Panc1 (cell line): Measurements from ENCODE around the gene L2HGDH. TPM values are rescaled to one million over a fixed set of nuclear protein-coding genes. Genes with fewer than 3 reads are reported as not detected.

Experiments used
- ATAC-seq: fragments of 200-7000 bp; cut with Tn5 transposase; 2 replicates; pipeline ENCODE4 v1.9.1; 2020; ENCODE audit warnings: mild to moderate bottlenecking, moderate library complexity
- BruUV-seq: library from RNA; stranded (reverse); fragments of 400-500 nt; replicated peaks from 2 replicates; lab custom pipeline; 2021; lab: Mats Ljungman, UMichigan
- CTCF ChIA-PET: fragments of 300-600 bp; sonication (Branson Sonifier 250); formaldehyde crosslinking; loops from one replicate; lab custom pipeline; 2022; ENCODE audit warnings: antibody characterized with exemption; lab: Charles Lee
- POLR2A ChIA-PET: fragments of 300-600 bp; sonication (Branson Sonifier 250); formaldehyde crosslinking; loops from one replicate; lab custom pipeline; 2022; ENCODE audit warnings: antibody characterized with exemption; lab: Charles Lee
- DNase-seq: peaks from one replicate; pipeline ENCODE4 v3.0.0-alpha.2; 2010; ENCODE audit warnings: low read depth, low spot score
- H3K27ac ChIP-seq: 2 replicates; pipeline ENCODE4 v1.5.1; 2011; ENCODE audit warnings: mild to moderate bottlenecking, low read length, inconsistent platforms
- H3K27me3 ChIP-seq: fragments of 200-500 bp; sonication (Bioruptor generic); 2 replicates; pipeline ENCODE4 v1.6.0; 2014; ENCODE audit warnings: low read length, inconsistent platforms; ENCODE audit not compliant: control insufficient read depth, insufficient read depth
- H3K36me3 ChIP-seq: fragments of 200-500 bp; sonication (Bioruptor generic); 2 replicates; pipeline ENCODE4 v1.5.1; 2014; ENCODE audit warnings: inconsistent platforms, mild to moderate bottlenecking, low read length, moderate library complexity; ENCODE audit not compliant: control insufficient read depth, insufficient read depth
- H3K4me1 ChIP-seq: 2 replicates; pipeline ENCODE4 v1.5.1; 2011; ENCODE audit warnings: inconsistent platforms, mild to moderate bottlenecking, low read length, moderate library complexity; ENCODE audit not compliant: control insufficient read depth, insufficient read depth
- H3K4me3 ChIP-seq, 2 experiments: 2 replicates each; pipeline ENCODE4 v1.5.1; 2011 to 2012; ENCODE audit warnings: low read depth in 2 of 2, low read length in 2 of 2, mild to moderate bottlenecking in 2 of 2, inconsistent platforms in 1 of 2, moderate library complexity in 1 of 2
- H3K9me3 ChIP-seq: fragments of 200-500 bp; sonication (Bioruptor generic); 2 replicates; pipeline ENCODE4 v1.5.1; 2014; ENCODE audit warnings: low read depth, mild to moderate bottlenecking, inconsistent platforms, low read length, moderate library complexity; ENCODE audit not compliant: control insufficient read depth, insufficient read depth
- POLR2AphosphoS5 ChIP-seq: IDR thresholded peaks from 2 replicates; pipeline ENCODE4 v1.6.1; 2012; ENCODE audit warnings: mild to moderate bottlenecking, low read depth, low read length, moderate library complexity
- SIN3A ChIP-seq: IDR thresholded peaks from 2 replicates; pipeline ENCODE4 v1.6.1; 2012; ENCODE audit warnings: low read depth, mild to moderate bottlenecking, low read length, moderate library complexity, borderline replicate concordance; ENCODE audit not compliant: insufficient read depth
- TCF7L2 ChIP-seq: IDR thresholded peaks from 2 replicates; pipeline ENCODE4 v1.6.1; 2011; ENCODE audit warnings: mild to moderate bottlenecking, low read depth, low read length, inconsistent platforms
- in situ Hi-C: cut with HindIII; loops from 2 replicates; pipeline ENCODE4 v1.10.0; 2016; ENCODE audit warnings: low sequenced_read_pairs, low pct_unique_long_range_greater_than_20kb
- intact Hi-C: fragments of 100-400 bp; cut with micrococcal nuclease; formaldehyde crosslinking; loops from one replicate; pipeline ENCODE4 v1.10.0; 2022; ENCODE audit not compliant: unreplicated experiment
- total RNA-seq: library from RNA; stranded (reverse); gene quantifications from one replicate; pipeline ENCODE4 v1.2.1, GENCODE V29; 2021; ENCODE audit not compliant: unreplicated experiment
- TF ChIP-seq, protein P1 (sequence below): fragments of 450-650 bp; IDR thresholded peaks from 2 replicates; pipeline ENCODE4 v1.5.1; 2017; ENCODE audit warnings: mild to moderate bottlenecking
- TF ChIP-seq, protein P2 (sequence below), 2 experiments: IDR thresholded peaks; 2 replicates each; pipeline ENCODE4 v1.6.1; 2011 to 2012; ENCODE audit warnings: low read depth in 2 of 2, control low read depth in 1 of 2, low read length in 1 of 2, mild to moderate bottlenecking in 1 of 2, moderate library complexity in 1 of 2; ENCODE audit not compliant: insufficient read depth in 1 of 2

Gene L2HGDH
- total RNA-seq, 1 experiment from 2014 or later = 15.0 TPM

DNA sequence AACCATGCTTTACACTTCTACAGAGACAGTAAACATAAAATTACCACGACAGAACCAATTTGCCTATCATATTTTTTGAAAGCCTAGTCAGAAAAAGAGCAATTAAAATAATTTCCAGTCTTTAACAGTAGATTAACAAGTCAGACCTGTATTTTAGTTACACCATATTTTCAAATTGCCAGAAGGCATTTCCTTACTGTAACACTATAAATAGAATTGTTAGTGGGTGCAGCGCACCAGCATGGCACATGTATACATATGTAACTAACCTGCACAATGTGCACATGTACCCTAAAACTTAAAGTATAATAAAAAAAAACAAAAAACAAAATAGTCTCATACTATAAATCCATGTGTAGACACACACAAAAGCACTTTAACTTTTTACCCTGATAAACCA lies 96.6 kb downstream of the L2HGDH start:
- POLR2A ChIA-PET = no interaction called here
- Histone ChIP-seq H3K27me3 (no peaks in the 10 kb centered on the region), H3K4me3 (no peak overlapping the region), H3K4me1 (peaks cover under 1% of the 10 kb centered on the region; the same call in 1 of the 2 replicates), H3K9me3 (no peaks in the 10 kb centered on the region), H3K27ac (no peak overlapping the region), H3K36me3 (no peaks in the 10 kb centered on the region)
- DNase-seq (no peak), ATAC-seq (no peak)
- intact Hi-C loops = no loop called here
- in situ Hi-C loops = no loop called here
- CTCF ChIA-PET = no interaction called here
- no TSS peak for BruUV-seq
- TF ChIP-seq, protein P1, sequence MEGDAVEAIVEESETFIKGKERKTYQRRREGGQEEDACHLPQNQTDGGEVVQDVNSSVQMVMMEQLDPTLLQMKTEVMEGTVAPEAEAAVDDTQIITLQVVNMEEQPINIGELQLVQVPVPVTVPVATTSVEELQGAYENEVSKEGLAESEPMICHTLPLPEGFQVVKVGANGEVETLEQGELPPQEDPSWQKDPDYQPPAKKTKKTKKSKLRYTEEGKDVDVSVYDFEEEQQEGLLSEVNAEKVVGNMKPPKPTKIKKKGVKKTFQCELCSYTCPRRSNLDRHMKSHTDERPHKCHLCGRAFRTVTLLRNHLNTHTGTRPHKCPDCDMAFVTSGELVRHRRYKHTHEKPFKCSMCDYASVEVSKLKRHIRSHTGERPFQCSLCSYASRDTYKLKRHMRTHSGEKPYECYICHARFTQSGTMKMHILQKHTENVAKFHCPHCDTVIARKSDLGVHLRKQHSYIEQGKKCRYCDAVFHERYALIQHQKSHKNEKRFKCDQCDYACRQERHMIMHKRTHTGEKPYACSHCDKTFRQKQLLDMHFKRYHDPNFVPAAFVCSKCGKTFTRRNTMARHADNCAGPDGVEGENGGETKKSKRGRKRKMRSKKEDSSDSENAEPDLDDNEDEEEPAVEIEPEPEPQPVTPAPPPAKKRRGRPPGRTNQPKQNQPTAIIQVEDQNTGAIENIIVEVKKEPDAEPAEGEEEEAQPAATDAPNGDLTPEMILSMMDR = no peak
- no peak for TF ChIP-seq SIN3A
- TF ChIP-seq TCF7L2 = no peak
- no peak for TF ChIP-seq POLR2AphosphoS5
- TF ChIP-seq, protein P2, sequence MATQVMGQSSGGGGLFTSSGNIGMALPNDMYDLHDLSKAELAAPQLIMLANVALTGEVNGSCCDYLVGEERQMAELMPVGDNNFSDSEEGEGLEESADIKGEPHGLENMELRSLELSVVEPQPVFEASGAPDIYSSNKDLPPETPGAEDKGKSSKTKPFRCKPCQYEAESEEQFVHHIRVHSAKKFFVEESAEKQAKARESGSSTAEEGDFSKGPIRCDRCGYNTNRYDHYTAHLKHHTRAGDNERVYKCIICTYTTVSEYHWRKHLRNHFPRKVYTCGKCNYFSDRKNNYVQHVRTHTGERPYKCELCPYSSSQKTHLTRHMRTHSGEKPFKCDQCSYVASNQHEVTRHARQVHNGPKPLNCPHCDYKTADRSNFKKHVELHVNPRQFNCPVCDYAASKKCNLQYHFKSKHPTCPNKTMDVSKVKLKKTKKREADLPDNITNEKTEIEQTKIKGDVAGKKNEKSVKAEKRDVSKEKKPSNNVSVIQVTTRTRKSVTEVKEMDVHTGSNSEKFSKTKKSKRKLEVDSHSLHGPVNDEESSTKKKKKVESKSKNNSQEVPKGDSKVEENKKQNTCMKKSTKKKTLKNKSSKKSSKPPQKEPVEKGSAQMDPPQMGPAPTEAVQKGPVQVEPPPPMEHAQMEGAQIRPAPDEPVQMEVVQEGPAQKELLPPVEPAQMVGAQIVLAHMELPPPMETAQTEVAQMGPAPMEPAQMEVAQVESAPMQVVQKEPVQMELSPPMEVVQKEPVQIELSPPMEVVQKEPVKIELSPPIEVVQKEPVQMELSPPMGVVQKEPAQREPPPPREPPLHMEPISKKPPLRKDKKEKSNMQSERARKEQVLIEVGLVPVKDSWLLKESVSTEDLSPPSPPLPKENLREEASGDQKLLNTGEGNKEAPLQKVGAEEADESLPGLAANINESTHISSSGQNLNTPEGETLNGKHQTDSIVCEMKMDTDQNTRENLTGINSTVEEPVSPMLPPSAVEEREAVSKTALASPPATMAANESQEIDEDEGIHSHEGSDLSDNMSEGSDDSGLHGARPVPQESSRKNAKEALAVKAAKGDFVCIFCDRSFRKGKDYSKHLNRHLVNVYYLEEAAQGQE (IDR thresholded peaks at IDR 0.05; ENCODE audit: insufficient read depth in 1 of 2, low read depth in 2 of 2, low read length in 1 of 2) = no peak

DNA sequence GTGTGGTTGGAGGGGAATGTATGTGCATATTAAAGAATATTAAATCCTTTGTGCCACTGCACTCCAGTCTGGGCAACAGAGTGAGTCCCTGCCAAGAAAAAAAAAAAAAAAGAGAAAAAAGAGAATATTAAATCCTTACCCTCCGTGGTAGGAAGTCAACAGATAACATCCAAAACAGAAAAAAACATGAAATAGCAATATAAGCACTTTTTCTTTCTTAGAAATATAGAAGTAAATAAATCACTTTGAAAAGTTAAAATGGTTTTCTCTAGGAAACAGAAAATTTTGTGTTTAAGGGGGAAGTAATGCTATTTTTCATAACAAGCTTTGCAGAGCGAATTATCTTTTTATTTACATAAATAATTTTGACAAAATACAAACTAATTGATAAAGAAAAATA lies 98.2 kb downstream of the L2HGDH start:
- Histone ChIP-seq H3K27ac (no peak overlapping the region), H3K4me3 (no peak overlapping the region), H3K9me3 (no peaks in the 10 kb centered on the region), H3K36me3 (no peaks in the 10 kb centered on the region), H3K4me1 (no peaks in the 10 kb centered on the region; the same call in 1 of the 2 replicates), H3K27me3 (no peaks in the 10 kb centered on the region)
- intact Hi-C loops (no loop called here), in situ Hi-C loops (no loop called here)
- BruUV-seq = no TSS peak
- TF ChIP-seq TCF7L2 (no peak), SIN3A (no peak), POLR2AphosphoS5 (no peak)
- TF ChIP-seq, protein P2 (IDR thresholded peaks at IDR 0.05; ENCODE audit: insufficient read depth in 1 of 2, low read depth in 2 of 2, low read length in 1 of 2) = no peak
- TF ChIP-seq, protein P1 = no peak
- no peak for ATAC-seq
- DNase-seq = no peak
- POLR2A ChIA-PET = no interaction called here
- CTCF ChIA-PET = no interaction called here
